ENCODE measurements around the gene ACER2.

The ACER2 gene

DNA sequence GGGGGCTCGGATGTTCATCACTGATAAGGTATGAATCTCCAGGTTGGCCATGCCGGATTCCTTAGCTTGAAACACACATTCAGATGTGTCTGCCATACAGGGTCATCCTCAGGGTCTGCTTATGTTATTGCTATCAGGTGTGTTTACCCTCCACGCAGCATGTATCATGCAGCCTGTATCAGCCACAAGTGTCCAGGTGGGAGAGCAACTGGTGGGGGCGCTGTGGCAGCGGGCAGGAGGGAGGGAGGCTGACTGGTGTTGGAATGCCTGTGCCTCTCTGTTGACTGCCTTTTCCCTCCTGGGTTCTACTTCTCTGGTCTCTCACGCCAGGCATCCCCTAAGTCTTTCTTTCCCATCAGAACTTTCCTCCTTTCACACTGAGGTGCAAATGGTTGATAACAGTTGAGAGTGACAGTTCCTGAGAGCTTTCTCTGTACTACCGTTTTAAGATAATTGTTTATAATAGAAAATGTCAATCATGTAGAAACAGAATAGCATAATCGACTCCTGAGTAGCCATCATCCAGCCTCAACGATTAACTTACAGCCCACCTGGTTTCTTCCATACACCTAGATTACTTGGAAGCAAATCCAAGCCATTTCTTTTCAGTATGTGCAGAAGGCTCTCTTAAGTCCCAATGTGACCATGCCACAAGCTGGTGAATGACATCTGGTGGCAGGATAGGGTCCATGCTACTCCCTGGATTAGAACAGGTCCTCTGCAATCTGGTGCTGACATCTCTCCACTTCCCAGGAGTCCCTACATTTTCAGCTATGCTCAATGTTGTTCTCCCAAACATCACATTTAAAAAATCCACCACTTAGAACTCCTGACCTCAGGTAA, 86.6 kb downstream of the ACER2 start:
- no peaks in the 10 kb centered on the region for H3K9me3 ChIP-seq (ENCODE audit: control insufficient read depth, insufficient read depth, low read length)
- WGBS (ENCODE audit: insufficient coverage, insufficient read length) = no CpG with 5 or more reads among the region's 9 CpGs
- H3K27ac ChIP-seq (ENCODE audit: low read length) = no peak overlapping the region
- no peaks in the 10 kb centered on the region for H3K27me3 ChIP-seq (ENCODE audit: control insufficient read depth, insufficient read depth, low read length)
- H3K36me3 ChIP-seq (ENCODE audit: control insufficient read depth, insufficient read depth, low read length) = no peaks in the 10 kb centered on the region
- no peak overlapping the region for H3K4me3 ChIP-seq (ENCODE audit: low read length)
- DNase-seq (ENCODE audit: low read depth, low spot score) = no peak
- H3K4me1 ChIP-seq (ENCODE audit: control insufficient read depth, insufficient read depth, low read length) = 0 out of 2 replicates have a peak, but pooled peaks cover 2% of the 10 kb centered on the region

GRCh38 chr9:19496321-19497050, 87.7 kb downstream of the ACER2 start:
- Histone ChIP-seq H3K27me3 (ENCODE audit: control insufficient read depth, insufficient read depth, low read length) (no peaks in the 10 kb centered on the region), H3K27ac (ENCODE audit: low read length) (no peak overlapping the region), H3K9me3 (ENCODE audit: control insufficient read depth, insufficient read depth, low read length) (no peaks in the 10 kb centered on the region), H3K4me1 (ENCODE audit: control insufficient read depth, insufficient read depth, low read length) (0 out of 2 replicates have a peak, but pooled peaks cover 2% of the 10 kb centered on the region), H3K36me3 (ENCODE audit: control insufficient read depth, insufficient read depth, low read length) (no peaks in the 10 kb centered on the region), H3K4me3 (ENCODE audit: low read length) (no peak overlapping the region)
- DNase-seq (ENCODE audit: low read depth, low spot score) = no peak
- WGBS (ENCODE audit: insufficient coverage, insufficient read length) = no CpG with 5 or more reads among the region's 5 CpGs

DNA sequence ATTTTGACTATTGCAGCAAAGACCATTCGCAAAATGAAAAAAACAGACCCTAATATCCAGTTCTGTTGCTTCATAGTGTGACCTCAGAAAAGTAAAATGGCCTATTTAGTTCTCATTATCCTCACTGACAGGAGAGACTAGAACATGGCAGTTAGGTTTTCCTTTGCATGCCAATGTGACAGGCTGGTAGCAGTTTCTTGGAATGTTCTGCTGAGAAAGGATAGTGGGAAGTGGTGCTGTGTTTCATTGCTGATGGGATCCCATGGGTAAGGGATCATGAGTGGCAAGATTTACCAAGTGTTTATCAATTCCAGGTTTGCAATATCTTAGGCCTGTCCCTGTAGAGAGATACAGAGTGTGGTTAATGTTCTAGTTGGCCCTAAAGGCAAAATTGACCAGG, 88.5 kb downstream of the ACER2 start:
- H3K4me1 ChIP-seq (ENCODE audit: control insufficient read depth, insufficient read depth, low read length) = 0 out of 2 replicates have a peak, but pooled peaks cover 2% of the 10 kb centered on the region
- no peaks in the 10 kb centered on the region for H3K27me3 ChIP-seq (ENCODE audit: control insufficient read depth, insufficient read depth, low read length)
- H3K4me3 ChIP-seq (ENCODE audit: low read length) = no peak overlapping the region
- H3K27ac ChIP-seq (ENCODE audit: low read length) = no peak overlapping the region
- WGBS (ENCODE audit: insufficient coverage, insufficient read length) = no CpG with 5 or more reads among the region's 1 CpG
- H3K36me3 ChIP-seq (ENCODE audit: control insufficient read depth, insufficient read depth, low read length) = no peaks in the 10 kb centered on the region
- DNase-seq (ENCODE audit: low read depth, low spot score) = no peak
- H3K9me3 ChIP-seq (ENCODE audit: control insufficient read depth, insufficient read depth, low read length) = no peaks in the 10 kb centered on the region

GRCh38 chr9:19498015-19498414, 89.2 kb downstream of the ACER2 start:
- H3K27me3 ChIP-seq (ENCODE audit: control insufficient read depth, insufficient read depth, low read length) = no peaks in the 10 kb centered on the region
- no peak overlapping the region for H3K4me3 ChIP-seq (ENCODE audit: low read length)
- 0 out of 2 replicates have a peak, but pooled peaks cover 2% of the 10 kb centered on the region for H3K4me1 ChIP-seq (ENCODE audit: control insufficient read depth, insufficient read depth, low read length)
- no peak for DNase-seq (ENCODE audit: low read depth, low spot score)
- no peaks in the 10 kb centered on the region for H3K9me3 ChIP-seq (ENCODE audit: control insufficient read depth, insufficient read depth, low read length)
- H3K27ac ChIP-seq (ENCODE audit: low read length) = no peak overlapping the region
- H3K36me3 ChIP-seq (ENCODE audit: control insufficient read depth, insufficient read depth, low read length) = no peaks in the 10 kb centered on the region
